GM19468 (cell line): ENCODE results near the gene SRC.

ENCODE experiments used
- ATAC-seq: cut with Tn5 transposase; IDR thresholded peaks from one replicate; pipeline ENCODE4 v1.9.1; 2021; ENCODE audit warnings: mild to moderate bottlenecking, moderate library complexity, moderate number of reproducible peaks; ENCODE audit not compliant: unreplicated experiment; ENCODE audit errors: extremely low read depth

The SRC gene

GRCh38 chr20:37314617-37315016 lies 31.3 kb upstream of the SRC start:
- no peak for ATAC-seq

- no peak for ATAC-seq
These were observed 30.9 kb upstream of the SRC start for GRCh38 chr20:37315021-37315451.

GRCh38 chr20:37315452-37316110 lies 30.4 kb upstream of the SRC start:
- no peak for ATAC-seq

- no peak for ATAC-seq
These were observed 29.7 kb upstream of the SRC start for GRCh38 chr20:37316116-37316774.

- ATAC-seq = no peak
These were observed 29.2 kb upstream of the SRC start for GRCh38 chr20:37316775-37317170.

- ATAC-seq = no peak
These were observed 28.6 kb upstream of the SRC start for GRCh38 chr20:37317316-37317715.

- ATAC-seq = no peak
These were observed 27.8 kb upstream of the SRC start for GRCh38 chr20:37317994-37318640.

GRCh38 chr20:37319151-37319671 lies 26.7 kb upstream of the SRC start:
- ATAC-seq = no peak

GRCh38 chr20:37323985-37324384 lies 22.0 kb upstream of the SRC start:
- ATAC-seq = no peak

GRCh38 chr20:37325206-37325605 lies 20.7 kb upstream of the SRC start:
- no peak for ATAC-seq

GRCh38 chr20:37326666-37327065 lies 19.3 kb upstream of the SRC start:
- no peak for ATAC-seq

GRCh38 chr20:37327748-37328147 lies 18.2 kb upstream of the SRC start:
- no peak for ATAC-seq

GRCh38 chr20:37328149-37328945 lies 17.6 kb upstream of the SRC start:
- ATAC-seq = no peak

- no peak for ATAC-seq
These were observed 16.3 kb upstream of the SRC start for GRCh38 chr20:37329481-37330165.

- ATAC-seq = no peak
These were observed 15.6 kb upstream of the SRC start for GRCh38 chr20:37330316-37330715.

GRCh38 chr20:37331060-37331857 lies 14.7 kb upstream of the SRC start:
- no peak for ATAC-seq

GRCh38 chr20:37333130-37333847 lies 12.7 kb upstream of the SRC start:
- ATAC-seq = no peak

GRCh38 chr20:37333848-37334318 lies 12.1 kb upstream of the SRC start:
- no peak for ATAC-seq
